GM19043 (cell line): Measurements from ENCODE around the gene FCHSD2.
A peak's percentile ranks its signal among the peaks of the same experiment; 100 is the strongest.

Source experiments
- ATAC-seq: cut with Tn5 transposase; IDR thresholded peaks from one replicate; pipeline ENCODE4 v1.9.1; 2021; ENCODE audit warnings: low read depth; ENCODE audit not compliant: unreplicated experiment

The FCHSD2 gene

GRCh38 chr11:73142128-73142377 is at the start of gene FCHSD2:
Gene FCHSD2, minus strand, starts transcription at chr11:73142318. Its CDS starts 441 bp downstream, at chr11:73141877.
- ATAC-seq = no peak

GRCh38 chr11:73191151-73191550 is 49.0 kb upstream of the FCHSD2 start:
- ATAC-seq = no peak

- ATAC-seq = no peak
Observed at GRCh38 chr11:73190557-73190885, 48.4 kb upstream of the FCHSD2 start.

- ATAC-seq = no peak
Observed at GRCh38 chr11:73189723-73190556, 47.8 kb upstream of the FCHSD2 start.

- ATAC-seq = no peak
Observed at GRCh38 chr11:73189315-73189714, 47.2 kb upstream of the FCHSD2 start.

- ATAC-seq = no peak
Observed at GRCh38 chr11:73188301-73188700, 46.2 kb upstream of the FCHSD2 start.

GRCh38 chr11:73187854-73188253 is 45.7 kb upstream of the FCHSD2 start:
- ATAC-seq = no peak

- ATAC-seq = no peak
Observed at GRCh38 chr11:73186886-73187285, 44.8 kb upstream of the FCHSD2 start.

GRCh38 chr11:73186294-73186850 is 44.3 kb upstream of the FCHSD2 start:
- ATAC-seq = no peak

- no peak for ATAC-seq
Observed at GRCh38 chr11:73185680-73186293, 43.7 kb upstream of the FCHSD2 start.

- no peak for ATAC-seq
Observed at GRCh38 chr11:73184953-73185671, 43.0 kb upstream of the FCHSD2 start.

GRCh38 chr11:73182824-73183321 is 40.8 kb upstream of the FCHSD2 start:
- no peak for ATAC-seq

GRCh38 chr11:73178681-73179080 is 36.6 kb upstream of the FCHSD2 start:
- no peak for ATAC-seq

GRCh38 chr11:73177778-73178539 is 35.8 kb upstream of the FCHSD2 start:
- peak; percentile 84 for ATAC-seq

- ATAC-seq = no peak
Observed at GRCh38 chr11:73177380-73177777, 35.3 kb upstream of the FCHSD2 start.

- no peak for ATAC-seq
Observed at GRCh38 chr11:73176874-73177155, 34.7 kb upstream of the FCHSD2 start.

- no peak for ATAC-seq
Observed at GRCh38 chr11:73176145-73176873, 34.2 kb upstream of the FCHSD2 start.

GRCh38 chr11:73175551-73176144 is 33.5 kb upstream of the FCHSD2 start:
- no peak for ATAC-seq

- ATAC-seq = no peak
Observed at GRCh38 chr11:73174495-73174791, 32.3 kb upstream of the FCHSD2 start.
